HG03095 (cell line): ENCODE measurements around the gene PDGFD.
A peak's percentile ranks its signal among the peaks of the same experiment; 100 is the strongest.

Source experiments
- ATAC-seq: cut with Tn5 transposase; IDR thresholded peaks from one replicate; pipeline ENCODE4 v1.9.1; 2021; ENCODE audit warnings: moderate library complexity; ENCODE audit not compliant: unreplicated experiment

PDGFD gene

GRCh38 chr11:103963648-103964047 is 200.3 kb downstream of the PDGFD start:
- ATAC-seq, result no peak

GRCh38 chr11:103961010-103961409 is 202.9 kb downstream of the PDGFD start:
- no peak for ATAC-seq

GRCh38 chr11:103960108-103960507 is 203.8 kb downstream of the PDGFD start:
- ATAC-seq, result no peak

- peak; percentile 95 for ATAC-seq
Measured at GRCh38 chr11:103959279-103959942, 204.5 kb downstream of the PDGFD start.

- ATAC-seq, result peak; percentile 36
Measured at GRCh38 chr11:103958475-103959215, 205.3 kb downstream of the PDGFD start.

GRCh38 chr11:103953797-103954486 is 210.0 kb downstream of the PDGFD start:
- ATAC-seq, result no peak

- ATAC-seq, result no peak
Measured at GRCh38 chr11:103949781-103950180, 214.2 kb downstream of the PDGFD start.

GRCh38 chr11:103948187-103948763 is 215.7 kb downstream of the PDGFD start:
- no peak for ATAC-seq

- ATAC-seq, result no peak
Measured at GRCh38 chr11:103947546-103947919, 216.4 kb downstream of the PDGFD start.

GRCh38 chr11:103946793-103947545 is 217.0 kb downstream of the PDGFD start:
- no peak for ATAC-seq

- ATAC-seq, result no peak
Measured at GRCh38 chr11:103944251-103944940, 219.6 kb downstream of the PDGFD start.

GRCh38 chr11:103942646-103943045 is 221.3 kb downstream of the PDGFD start:
- no peak for ATAC-seq

- no peak for ATAC-seq
Measured at GRCh38 chr11:103940551-103940950, 223.4 kb downstream of the PDGFD start.

GRCh38 chr11:103939694-103940093 is 224.3 kb downstream of the PDGFD start:
- no peak for ATAC-seq

GRCh38 chr11:103936059-103936458 is 227.9 kb downstream of the PDGFD start:
- no peak for ATAC-seq

- no peak for ATAC-seq
Measured at GRCh38 chr11:103935219-103935618, 228.7 kb downstream of the PDGFD start.

GRCh38 chr11:103929170-103929903 is 234.6 kb downstream of the PDGFD start:
- peak; percentile 95 for ATAC-seq

- ATAC-seq, result peak; percentile 5
Measured at GRCh38 chr11:103928802-103929161, 235.2 kb downstream of the PDGFD start.

GRCh38 chr11:103928040-103928801 is 235.7 kb downstream of the PDGFD start:
- ATAC-seq, result no peak
